HEK293T (cell line): ENCODE results near the gene C1S.
"Not testable (repeated sequence)": the region's sequence is repeated elsewhere in the genome, so short reads cannot be mapped to it uniquely, and the experiment has no call there.

Source experiments
- CTCF ChIA-PET: fragments of 350-600 bp; formaldehyde crosslinking; extraction: SDS; loops from one replicate; lab custom pipeline; 2021; ENCODE audit warnings: antibody characterized with exemption, inconsistent platforms; lab: Yijun Ruan, JAX
- POLR2A ChIA-PET: fragments of 350-600 bp; formaldehyde crosslinking; extraction: SDS; loops from one replicate; lab custom pipeline; 2020; ENCODE audit warnings: antibody characterized with exemption, inconsistent platforms; lab: Yijun Ruan, JAX
- DNase-seq: peaks from one replicate; pipeline ENCODE4 v3.0.0; 2012; ENCODE audit warnings: mixed read lengths; ENCODE audit errors: extremely low spot score
- ARNT ChIP-seq: fragments of 450-650 bp; IDR thresholded peaks from 2 replicates; pipeline ENCODE4 v1.6.1; 2017; ENCODE audit warnings: mild to moderate bottlenecking
- BHLHE40 ChIP-seq: fragments of 450-650 bp; IDR thresholded peaks from 2 replicates; pipeline ENCODE4 v1.6.1; 2016; ENCODE audit warnings: mild to moderate bottlenecking, moderate library complexity, borderline replicate concordance
- CTBP1 ChIP-seq: fragments of 450-650 bp; IDR thresholded peaks from 2 replicates; pipeline ENCODE4 v1.6.1; 2016; ENCODE audit warnings: borderline replicate concordance
- ELF4 ChIP-seq: fragments of 450-650 bp; IDR thresholded peaks from 2 replicates; pipeline ENCODE4 v1.6.1; 2017; ENCODE audit warnings: antibody characterized with exemption
- FOXA1 ChIP-seq: fragments of 450-650 bp; IDR thresholded peaks from 2 replicates; pipeline ENCODE4 v1.6.1; 2016; ENCODE audit warnings: mild to moderate bottlenecking
- FOXK2 ChIP-seq: fragments of 450-650 bp; IDR thresholded peaks from 2 replicates; pipeline ENCODE4 v1.6.1; 2016; ENCODE audit warnings: mild to moderate bottlenecking
- FOXM1 ChIP-seq: fragments of 450-650 bp; IDR thresholded peaks from 2 replicates; pipeline ENCODE4 v1.6.1; 2017; ENCODE audit warnings: mild to moderate bottlenecking, borderline replicate concordance
- HDGF ChIP-seq: fragments of 450-650 bp; IDR thresholded peaks from 2 replicates; pipeline ENCODE4 v1.6.1; 2017; ENCODE audit warnings: antibody characterized with exemption, borderline replicate concordance
- L3MBTL2 ChIP-seq: fragments of 450-650 bp; conservative IDR thresholded peaks from 2 replicates; pipeline ENCODE4 v1.6.1; 2016; ENCODE audit warnings: mild to moderate bottlenecking
- LEF1 ChIP-seq: fragments of 450-650 bp; IDR thresholded peaks from 2 replicates; pipeline ENCODE4 v1.6.1; 2017; ENCODE audit warnings: mild to moderate bottlenecking, borderline replicate concordance
- NFRKB ChIP-seq: fragments of 450-650 bp; IDR thresholded peaks from 2 replicates; pipeline ENCODE4 v1.6.1; 2016; ENCODE audit warnings: mild to moderate bottlenecking, moderate library complexity
- SP1 ChIP-seq: fragments of 450-650 bp; IDR thresholded peaks from 2 replicates; pipeline ENCODE4 v1.6.1; 2017
- SUZ12 ChIP-seq: fragments of 450-650 bp; IDR thresholded peaks from 2 replicates; pipeline ENCODE4 v1.6.1; 2016; ENCODE audit warnings: mild to moderate bottlenecking
- TARDBP ChIP-seq: fragments of 450-650 bp; IDR thresholded peaks from 2 replicates; pipeline ENCODE4 v1.6.1; 2016
- ZNF384 ChIP-seq: fragments of 450-650 bp; IDR thresholded peaks from 2 replicates; pipeline ENCODE4 v1.6.1; 2016
- TF ChIP-seq, protein P1 (sequence below): fragments of 450-650 bp; IDR thresholded peaks from 2 replicates; pipeline ENCODE4 v1.6.1; 2016

The C1S gene

DNA sequence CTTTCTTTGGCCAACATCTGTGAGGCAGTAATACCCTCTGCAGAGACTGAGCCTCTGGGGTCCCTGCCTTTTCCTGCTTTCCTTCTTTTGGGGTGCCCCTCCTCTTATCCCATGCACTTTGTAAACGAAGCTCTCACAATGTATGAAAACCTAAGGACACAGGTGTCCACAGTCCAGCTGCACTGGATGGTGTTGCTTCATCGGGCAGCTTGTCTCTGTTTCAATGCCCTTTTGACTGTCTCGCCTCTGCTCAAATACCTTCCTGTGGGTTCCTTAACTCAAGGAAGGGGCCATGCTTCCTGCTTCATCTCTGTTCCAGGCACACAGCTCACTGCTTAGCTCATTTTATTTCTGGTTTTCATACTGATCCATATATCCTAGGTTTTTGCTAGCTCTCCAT is 42.1 kb downstream of the C1S start:
- TF ChIP-seq TARDBP (no peak), FOXK2 (no peak), ZNF384 (no peak)
- TF ChIP-seq, protein P1, sequence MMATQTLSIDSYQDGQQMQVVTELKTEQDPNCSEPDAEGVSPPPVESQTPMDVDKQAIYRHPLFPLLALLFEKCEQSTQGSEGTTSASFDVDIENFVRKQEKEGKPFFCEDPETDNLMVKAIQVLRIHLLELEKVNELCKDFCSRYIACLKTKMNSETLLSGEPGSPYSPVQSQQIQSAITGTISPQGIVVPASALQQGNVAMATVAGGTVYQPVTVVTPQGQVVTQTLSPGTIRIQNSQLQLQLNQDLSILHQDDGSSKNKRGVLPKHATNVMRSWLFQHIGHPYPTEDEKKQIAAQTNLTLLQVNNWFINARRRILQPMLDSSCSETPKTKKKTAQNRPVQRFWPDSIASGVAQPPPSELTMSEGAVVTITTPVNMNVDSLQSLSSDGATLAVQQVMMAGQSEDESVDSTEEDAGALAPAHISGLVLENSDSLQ = no peak
- CTCF ChIA-PET = interaction anchor here (0.7 kb wide), 1 partner anchor 10 kb away, joined by 3 read pairs; no protein-coding TSS in a partner anchor
- POLR2A ChIA-PET = interaction anchor here (0.7 to 2.0 kb wide), 2 partner anchors 158 to 159 kb away, joined by 3 to 6 read pairs; partner anchors contain the start of genes C12orf57 and RNU7-1
- no peak for DNase-seq

DNA sequence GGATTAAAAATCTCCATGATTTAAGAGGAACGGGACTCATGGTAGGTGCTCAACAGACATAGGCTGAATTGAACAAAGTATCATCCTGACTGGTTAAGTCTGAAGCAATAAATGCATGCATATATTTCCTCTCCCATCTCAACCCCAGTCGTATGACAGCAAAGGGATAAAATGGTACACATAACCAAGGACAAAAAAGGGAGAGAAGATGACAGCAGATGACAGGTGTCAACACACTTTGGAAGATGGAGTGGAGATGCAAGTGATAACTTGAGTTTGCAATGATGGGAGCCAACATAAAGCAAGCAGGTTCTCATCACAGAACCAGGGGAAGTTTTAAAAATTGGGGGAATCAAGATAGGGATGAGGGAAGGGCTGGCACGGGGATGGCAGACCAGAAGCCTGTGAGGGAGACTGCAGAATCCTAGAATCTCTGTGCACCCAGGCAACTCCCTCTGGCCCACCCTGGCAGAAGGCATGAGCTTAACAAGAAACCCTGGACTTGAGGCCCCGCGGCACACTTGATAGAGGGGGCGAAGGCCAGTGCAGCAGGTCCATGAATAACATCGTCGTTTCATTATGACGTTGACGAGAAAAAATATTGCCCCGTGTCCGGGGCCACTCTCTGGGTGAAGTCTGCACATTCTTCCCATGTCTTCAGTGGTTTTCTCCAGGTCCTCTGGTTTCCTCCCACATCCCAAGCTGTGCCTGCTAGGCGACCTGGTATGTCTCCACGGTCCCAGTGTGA is 43.5 kb downstream of the C1S start:
- no peak for TF ChIP-seq BHLHE40
- no peak for TF ChIP-seq ZNF384
- TF ChIP-seq, protein P1 = no peak
- no peak for TF ChIP-seq SP1
- TF ChIP-seq SUZ12 = no peak
- TF ChIP-seq FOXA1 = no peak
- no peak for TF ChIP-seq ARNT
- no peak for TF ChIP-seq NFRKB
- no peak for TF ChIP-seq HDGF
- TF ChIP-seq LEF1 = no peak
- no peak for TF ChIP-seq L3MBTL2
- no peak for TF ChIP-seq FOXM1
- TF ChIP-seq TARDBP = no peak
- TF ChIP-seq ELF4 = no peak
- no peak for TF ChIP-seq FOXK2
- no peak for TF ChIP-seq CTBP1
- ChIA-PET CTCF (interaction anchor here (0.6 kb wide), 1 partner anchor 1579 kb away, joined by 3 read pairs; no protein-coding TSS in a partner anchor), POLR2A (interaction anchor here (0.8 to 1.4 kb wide), 2 partner anchors 9 to 160 kb away, joined by 3 read pairs; partner anchors contain the start of genes C12orf57 and RNU7-1)
- DNase-seq = no peak

DNA sequence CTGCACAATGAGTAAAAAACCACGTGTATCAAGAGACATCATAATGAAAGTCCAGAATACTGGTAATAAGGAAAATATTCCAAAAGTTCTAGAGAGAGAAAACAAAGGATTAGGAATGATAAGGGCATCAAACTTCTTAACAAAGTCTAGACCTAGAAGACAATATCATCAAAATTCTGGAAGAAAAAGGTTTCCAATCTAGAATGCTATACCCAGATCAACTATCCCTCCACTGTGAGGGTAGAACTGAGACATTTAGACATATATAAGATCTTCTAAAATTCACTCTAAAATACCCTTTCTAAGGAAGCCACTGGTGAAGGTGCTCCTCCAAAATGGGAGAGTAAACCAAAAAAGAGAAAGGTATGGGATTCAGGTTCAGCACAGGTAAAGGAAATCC is 45.6 kb downstream of the C1S start:
- ChIA-PET POLR2A (no interaction called here), CTCF (interaction anchor here (0.5 kb wide), 1 partner anchor 29 kb away, joined by 6 read pairs; no protein-coding TSS in a partner anchor)
- TF ChIP-seq FOXK2 (no peak), ZNF384 (no peak), LEF1 (no peak), CTBP1 (no peak), ARNT (no peak), NFRKB (no peak), L3MBTL2 (no peak), TARDBP (no peak), ELF4 (no peak), FOXA1 (no peak), SUZ12 (no peak), BHLHE40 (no peak), FOXM1 (no peak), SP1 (no peak)
- TF ChIP-seq, protein P1 = no peak
- no peak for DNase-seq

DNA sequence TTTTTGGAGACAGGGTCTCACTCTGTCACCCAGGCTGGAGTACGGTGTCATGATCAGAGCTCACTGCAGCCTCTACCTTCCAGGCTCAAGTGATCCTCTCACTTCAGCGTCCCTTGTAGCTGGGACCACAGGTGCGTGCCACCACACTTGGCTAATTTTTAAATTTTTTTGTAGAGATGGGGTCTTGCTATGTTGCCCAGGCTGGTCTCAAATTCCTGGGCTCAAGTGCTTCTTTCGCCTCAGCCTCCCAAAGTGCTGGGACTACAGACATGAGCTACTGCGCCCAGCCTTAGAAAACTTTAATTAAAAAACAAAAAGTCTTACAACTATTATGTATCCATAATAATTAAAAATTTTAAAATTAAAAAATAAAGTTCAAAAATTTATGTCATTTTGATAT is 46.7 kb downstream of the C1S start:
- POLR2A ChIA-PET = interaction anchor here (1.6 to 3.1 kb wide), 3 partner anchors 143 to 255 kb away, joined by 4 to 27 read pairs (median 6); partner anchors contain the start of genes C12orf57, RNU7-1 and USP5
- CTCF ChIA-PET = interaction anchor here (0.6 kb wide), 1 partner anchor 141 kb away, joined by 3 read pairs; no protein-coding TSS in a partner anchor
- DNase-seq = not testable (repeated sequence)

DNA sequence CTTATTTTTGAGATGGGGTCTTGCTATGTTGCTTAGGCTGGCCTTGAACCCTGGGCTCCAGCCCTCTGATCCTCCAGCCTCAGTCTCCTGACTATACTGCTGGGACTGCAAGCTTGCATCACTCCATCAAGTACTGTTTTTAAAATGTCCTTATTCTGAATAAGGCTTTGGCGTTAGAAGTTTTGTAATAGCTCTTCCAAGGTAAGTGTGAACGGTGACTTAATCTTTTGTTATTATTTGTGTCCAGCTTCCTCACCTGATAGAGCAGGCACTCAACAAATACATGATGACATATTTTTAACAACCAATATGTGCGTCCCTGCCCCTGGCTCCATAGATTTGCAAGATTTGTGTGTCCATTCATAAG is 47.1 kb downstream of the C1S start:
- TF ChIP-seq HDGF = no peak
- TF ChIP-seq FOXK2 = no peak
- no peak for TF ChIP-seq ZNF384
- DNase-seq = no peak
- CTCF ChIA-PET = interaction anchor here (0.5 to 0.7 kb wide), 3 partner anchors 141 to 735 kb away, joined by 3 to 5 read pairs (median 3); no protein-coding TSS in a partner anchor
- POLR2A ChIA-PET = interaction anchor here (1.3 to 3.1 kb wide), 4 partner anchors 8 to 256 kb away, joined by 4 to 27 read pairs (median 5); partner anchors contain the start of genes C12orf57, RNU7-1 and USP5

DNA sequence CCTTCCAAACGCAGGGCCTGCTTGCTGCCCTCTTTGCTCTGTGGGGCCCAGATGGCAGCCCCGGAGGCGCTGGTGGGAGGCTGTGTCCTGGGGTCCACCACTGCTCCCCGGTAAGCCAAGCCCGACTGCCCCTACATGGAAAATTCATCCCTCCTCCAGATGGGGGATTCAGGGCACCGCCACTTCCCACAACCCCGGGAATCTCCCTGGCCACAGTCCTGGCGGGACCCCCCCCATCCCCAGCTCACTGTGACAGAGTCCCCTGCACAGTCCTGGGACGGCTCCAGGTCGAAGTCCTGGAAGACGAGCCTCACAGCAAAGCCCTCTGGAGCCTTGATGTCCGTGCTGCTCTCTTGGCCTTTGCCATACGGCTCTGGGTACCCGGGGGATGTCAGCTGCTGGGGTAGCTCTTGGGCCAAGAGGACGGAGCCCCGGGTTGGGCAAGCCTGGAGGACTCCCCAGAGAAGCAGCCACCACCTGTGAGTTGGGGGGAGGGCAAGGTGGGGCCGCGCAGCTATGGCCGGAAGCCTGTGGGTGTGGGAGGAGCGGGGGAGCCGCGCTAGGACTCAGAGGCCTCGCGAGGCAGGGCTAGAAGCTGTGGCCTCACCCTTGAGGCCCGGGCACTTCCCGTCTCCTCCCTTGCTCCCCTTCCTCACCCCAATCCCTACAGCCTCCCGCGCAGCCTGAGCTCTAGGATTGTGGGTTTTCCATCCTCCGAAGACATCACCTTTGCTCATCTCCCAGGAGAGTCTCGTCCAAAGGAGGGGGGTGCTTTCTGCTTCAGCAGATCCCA is 47.7 kb downstream of the C1S start:
- ChIA-PET CTCF (interaction anchor here (0.5 to 1.0 kb wide), 6 partner anchors 17 to 734 kb away, joined by 3 to 5 read pairs (median 3); no protein-coding TSS in a partner anchor), POLR2A (interaction anchor here (0.6 to 3.1 kb wide), 6 partner anchors 8 to 257 kb away, joined by 3 to 27 read pairs (median 4); partner anchors contain the start of genes C12orf57, RNU7-1, TPI1 and USP5)
- TF ChIP-seq ELF4 (no peak), ARNT (no peak), FOXK2 (no peak), SUZ12 (no peak), LEF1 (no peak), BHLHE40 (no peak), NFRKB (no peak), FOXM1 (no peak), L3MBTL2 (no peak), FOXA1 (no peak), HDGF (no peak), ZNF384 (no peak), SP1 (no peak), CTBP1 (no peak), TARDBP (no peak)
- TF ChIP-seq, protein P1 = no peak
- DNase-seq = no peak
